SW 1271 (cell line): ENCODE measurements around the gene PAX7.
"Not testable (repeated sequence)": the region's sequence is repeated elsewhere in the genome, so short reads cannot be mapped to it uniquely, and the experiment has no call there.

ENCODE experiments used
- DNase-seq, 2 experiments: peaks; one replicate each; lab custom pipeline; 2025; lab: John Stamatoyannopoulos, UW

PAX7 gene

DNA sequence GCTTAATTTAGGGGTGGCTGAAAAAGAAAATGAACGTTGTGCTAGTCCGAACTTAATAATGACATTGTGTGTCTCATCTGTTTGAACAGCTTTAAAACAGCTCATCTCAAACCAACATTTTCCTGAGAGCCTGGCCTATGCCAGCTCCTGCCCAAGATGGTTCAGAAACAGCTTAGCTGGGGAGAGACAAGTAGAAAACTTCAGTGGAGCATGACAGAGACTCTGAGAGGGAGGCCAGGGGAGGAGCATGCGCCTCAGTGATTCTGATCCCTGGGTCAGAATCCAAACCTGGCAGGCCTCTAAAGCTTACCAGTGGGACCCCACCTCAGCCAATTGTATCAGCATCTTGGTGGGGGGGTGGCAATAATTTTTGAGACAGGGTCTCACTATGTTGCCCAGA lies 129.5 kb downstream of the PAX7 start:
- DNase-seq = no peak

DNA sequence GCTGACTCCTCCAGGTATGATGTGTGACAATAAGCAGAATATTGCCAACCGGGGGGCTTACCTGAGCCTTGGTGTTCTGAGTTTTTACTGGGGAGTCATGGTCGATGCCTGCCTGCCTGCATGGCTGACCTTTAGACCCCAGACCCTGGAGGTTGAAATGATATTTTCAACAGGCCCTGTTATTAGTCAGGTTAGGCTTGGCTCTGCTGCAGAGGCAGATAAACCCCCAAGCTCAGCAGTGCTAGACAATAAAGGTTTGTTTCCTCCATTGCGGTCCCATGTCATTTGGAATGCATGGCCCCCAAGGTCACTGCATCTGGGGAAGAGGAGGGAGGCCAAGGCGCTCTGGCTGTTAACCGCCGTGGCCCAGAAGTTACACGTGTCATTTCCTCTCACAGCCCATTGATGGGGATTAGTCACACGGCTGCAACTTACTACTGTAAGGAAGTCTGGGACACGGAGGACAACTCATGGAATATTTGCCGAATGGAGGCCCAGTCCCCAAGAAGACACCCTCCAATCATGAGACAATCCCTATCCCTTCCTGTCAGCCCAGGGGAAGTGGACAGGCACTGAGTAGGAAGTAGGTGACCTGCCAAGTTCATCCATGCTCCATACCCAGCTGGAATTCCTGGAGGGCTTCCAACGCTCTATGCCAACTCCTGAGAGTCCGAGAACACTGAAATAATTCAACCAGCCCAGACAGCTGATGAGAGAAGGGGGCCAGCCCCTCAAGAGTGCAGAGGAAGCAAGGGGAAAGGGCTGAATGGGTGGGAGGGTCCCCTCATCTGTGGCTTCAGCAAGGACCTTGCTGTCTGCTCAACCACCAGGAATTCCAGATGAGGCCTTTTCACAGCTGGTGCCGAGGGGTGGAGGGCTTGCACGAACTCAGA lies 131.5 kb downstream of the PAX7 start:
- DNase-seq = no peak

DNA sequence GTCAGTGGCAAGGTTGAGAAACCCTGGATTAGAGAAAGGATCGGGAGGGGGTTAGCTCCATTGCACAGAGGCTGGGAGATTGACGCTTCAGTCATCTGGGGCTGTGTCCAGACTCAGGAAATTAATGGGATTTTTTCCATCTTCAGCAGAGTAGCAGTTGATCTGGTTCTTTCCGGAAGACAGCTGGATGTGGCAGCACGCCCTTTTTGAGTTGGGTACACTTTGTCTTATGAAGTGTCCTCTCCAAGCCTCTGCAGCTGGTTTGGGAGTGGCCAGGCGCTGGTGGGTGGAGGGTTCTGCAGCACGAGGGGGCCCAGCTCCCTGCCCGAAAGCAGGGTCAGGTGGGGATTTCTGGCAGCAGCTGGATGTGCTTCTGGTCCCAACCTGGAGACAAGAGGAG lies 133.7 kb downstream of the PAX7 start:
- no peak for DNase-seq

DNA sequence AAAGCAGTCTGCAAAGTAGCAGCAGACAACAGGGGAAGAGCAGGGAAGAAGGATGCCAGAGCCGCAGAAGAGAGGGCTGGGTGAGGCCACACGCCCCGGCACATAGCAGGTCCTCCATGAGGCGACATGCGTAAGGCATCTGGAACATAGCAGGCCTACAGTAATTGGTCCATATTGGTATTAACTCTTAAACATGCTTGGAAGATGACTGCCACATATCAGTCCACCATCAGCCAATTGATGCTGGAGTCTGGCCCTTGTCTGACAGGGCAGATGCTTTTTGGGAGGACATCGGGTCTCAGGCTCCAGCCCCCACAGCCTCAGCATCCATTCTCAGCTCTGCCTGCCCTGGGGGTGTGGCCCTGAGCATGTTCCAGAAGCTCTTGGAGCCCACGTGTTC lies 135.1 kb downstream of the PAX7 start:
- no peak for DNase-seq

DNA sequence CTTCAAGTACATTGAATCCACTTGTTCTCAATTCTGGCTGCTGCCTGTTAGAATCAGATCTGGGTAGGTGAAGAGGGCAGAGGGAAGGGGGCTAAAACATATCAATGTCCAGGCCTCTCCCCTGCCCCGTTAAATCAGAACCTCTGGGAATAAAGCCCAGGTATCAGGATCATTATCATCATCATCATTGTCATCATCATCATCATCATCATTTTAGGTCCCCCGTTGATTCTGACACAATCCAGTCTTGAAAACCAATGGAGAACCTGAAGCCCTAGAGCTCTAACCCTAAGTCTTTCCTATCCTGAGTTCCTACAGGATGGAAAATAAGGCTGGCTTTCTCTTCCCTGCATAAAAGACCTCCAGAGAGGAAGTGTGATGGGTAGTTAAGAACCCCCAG lies 135.7 kb downstream of the PAX7 start:
- no peak for DNase-seq

DNA sequence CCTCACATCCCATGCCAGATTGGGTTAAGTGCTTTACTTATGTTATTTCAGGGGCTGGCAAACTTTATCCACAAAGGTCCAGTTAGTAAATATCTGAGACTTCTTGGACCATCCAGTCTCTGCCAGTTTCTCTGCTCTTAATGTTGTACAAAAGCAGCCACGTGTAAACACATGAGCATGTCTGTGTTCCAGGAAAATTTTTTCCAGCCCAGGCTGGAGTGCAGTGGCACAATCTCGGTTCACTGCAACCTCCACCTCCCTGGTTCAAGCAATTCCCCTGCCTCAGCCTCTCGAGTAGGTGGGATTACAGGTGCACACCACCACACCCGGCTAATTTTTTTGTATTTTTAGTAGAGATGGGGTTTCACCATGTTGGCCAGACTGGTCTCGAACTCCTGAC lies 136.9 kb downstream of the PAX7 start:
- DNase-seq = not testable (repeated sequence)

DNA sequence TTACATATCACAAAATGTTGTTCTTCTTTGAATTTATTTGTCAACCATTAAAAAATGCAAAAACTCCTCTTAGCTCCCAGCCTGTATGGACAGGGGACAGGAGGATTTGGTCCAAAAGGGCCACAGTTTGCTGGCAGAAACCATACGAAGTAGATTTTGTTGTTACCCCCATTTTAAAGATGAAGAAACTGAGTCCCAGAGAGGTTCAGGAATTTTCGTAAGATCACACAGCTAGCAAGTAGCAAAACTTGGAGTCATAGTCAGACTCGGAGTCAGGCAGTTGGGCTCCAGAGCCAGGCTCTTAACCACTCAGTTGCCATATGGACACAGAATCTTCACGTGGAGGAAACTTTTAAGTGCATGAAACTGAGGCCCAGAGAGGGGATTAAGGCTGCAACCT lies 137.4 kb downstream of the PAX7 start:
- no peak for DNase-seq

DNA sequence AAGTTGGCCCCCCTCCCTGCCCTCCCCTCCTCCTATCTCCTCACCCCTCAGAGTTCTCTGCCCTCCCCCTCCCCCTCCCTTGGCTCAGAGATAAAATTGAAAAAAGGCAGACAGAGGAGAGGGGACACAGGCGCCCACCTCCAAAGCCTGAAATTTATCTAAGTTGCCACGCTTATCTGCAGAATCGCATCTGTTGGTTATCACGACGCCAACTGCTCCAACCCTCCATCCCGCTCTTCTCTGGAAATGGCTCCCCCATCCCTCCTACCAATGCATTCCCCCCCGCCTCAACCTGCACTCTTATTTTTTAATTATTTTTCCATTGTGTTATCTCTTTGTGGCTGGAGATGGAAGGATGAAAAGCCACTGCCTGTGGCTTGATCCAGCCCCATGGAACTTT lies 138.5 kb downstream of the PAX7 start:
- DNase-seq = no peak

DNA sequence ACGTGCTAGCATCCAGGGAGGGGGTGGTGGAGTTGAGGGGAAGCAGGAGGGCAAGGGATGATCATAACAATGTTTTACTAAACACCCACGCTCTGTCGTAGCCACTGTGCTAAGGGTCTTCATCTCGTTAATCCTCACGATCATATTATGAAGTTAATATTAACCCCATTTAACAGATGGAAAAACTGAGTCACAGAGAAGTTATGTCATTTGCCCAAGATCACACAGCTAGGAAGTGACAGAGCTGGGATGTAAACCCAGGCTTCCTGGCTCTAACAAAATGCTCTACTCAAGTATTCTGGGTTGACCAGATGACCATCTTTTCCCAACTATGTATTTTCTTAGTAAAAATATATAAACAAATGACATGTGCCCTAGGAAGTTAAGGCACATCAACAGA lies 140.2 kb downstream of the PAX7 start:
- DNase-seq = no peak

DNA sequence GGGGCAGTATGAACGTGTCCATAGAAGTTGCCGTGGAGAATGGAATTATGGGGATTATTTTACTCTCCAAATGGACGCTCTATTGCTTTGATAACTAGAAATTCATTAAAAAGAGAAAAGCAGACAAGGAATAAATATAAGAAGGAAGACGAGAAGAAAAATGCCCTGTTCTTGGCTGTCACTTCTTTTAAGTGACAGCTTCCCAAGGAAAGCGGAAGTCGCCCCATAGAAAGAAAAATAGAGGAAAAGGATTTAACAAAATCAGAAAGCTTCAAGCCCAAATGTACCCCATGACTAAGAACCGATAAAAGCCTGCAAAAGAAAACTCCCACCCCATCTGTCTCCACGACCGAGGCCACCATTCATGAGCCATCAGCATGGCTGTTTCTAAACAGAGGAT lies 143.1 kb downstream of the PAX7 start:
- DNase-seq = no peak

DNA sequence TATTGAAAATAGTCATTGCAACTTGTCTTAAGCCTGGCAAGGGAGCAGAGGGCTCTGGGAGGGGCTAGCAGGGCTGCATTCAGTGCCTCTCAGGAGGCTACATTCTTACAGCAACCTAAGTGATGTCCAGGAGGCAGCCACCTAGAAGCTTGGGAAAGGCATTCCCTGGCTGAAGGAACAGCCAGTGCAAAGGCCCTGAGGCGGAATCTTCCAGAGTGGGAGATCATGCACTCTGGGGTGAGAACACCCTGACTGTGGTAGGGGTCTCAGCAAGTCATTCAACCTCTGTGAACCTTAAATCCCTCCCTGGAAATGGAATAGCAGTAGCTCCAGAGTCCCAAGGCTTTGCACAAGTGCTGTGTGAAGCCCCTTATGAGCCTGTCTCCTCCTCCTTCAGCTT lies 144.7 kb downstream of the PAX7 start:
- no peak for DNase-seq

DNA sequence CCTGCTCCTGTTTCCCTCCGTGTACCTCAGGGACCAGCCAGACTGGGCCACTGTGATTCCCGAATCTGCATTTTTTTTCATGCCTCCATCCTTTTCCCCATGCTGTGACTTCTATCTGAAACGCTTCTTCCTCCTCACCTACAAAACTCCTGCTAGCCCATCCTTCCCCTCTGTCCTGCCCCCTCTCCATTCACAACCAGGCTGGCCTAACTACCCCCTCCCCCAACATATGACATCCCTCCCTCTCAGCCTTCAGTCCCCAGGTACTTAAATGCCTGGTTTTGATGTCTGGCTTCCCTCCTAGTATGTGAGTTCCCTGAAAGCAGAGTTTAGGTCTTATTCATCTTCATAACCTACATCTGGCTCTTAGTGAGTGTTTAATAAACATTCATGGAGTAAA lies 146.1 kb downstream of the PAX7 start:
- DNase-seq = no peak

DNA sequence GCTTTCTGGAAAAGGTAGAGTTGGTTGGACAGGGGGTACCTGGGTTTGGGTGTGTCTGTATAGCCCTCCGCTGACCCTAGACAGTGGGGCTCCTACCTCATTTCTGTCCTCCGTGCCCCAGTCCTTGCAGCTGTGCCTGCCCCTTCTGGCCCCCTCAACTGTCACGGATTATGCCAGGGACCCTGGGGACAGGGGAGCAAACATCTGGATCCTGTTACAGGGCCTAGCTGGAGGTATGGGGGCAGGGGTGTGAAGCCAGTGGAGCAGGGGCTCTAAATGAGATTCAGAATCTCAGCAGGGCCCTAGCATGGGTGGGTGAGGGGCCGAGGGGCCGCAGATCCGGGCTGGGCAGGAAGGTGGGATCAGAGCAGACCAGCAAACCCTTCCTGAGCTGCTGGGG lies 147.8 kb downstream of the PAX7 start:
- DNase-seq = no peak

DNA sequence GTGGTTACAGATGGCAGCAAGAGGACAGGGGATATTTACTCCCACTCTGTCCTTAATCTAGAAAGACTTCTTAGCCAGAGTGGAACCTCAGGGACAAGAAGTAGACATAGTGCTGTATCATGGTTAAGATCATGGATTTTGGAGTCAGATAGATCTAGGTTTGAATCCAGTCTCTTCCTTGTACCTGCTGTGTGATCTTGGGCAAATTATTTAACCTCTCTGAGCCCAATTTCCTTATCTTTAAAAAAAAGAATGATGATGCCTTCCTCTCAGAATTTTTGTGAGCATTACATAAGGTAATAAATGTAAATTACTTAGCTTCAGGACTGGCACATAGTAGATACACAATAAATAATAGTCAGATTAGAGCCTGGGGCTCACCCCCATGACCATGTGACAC lies 150.4 kb downstream of the PAX7 start:
- DNase-seq = no peak

DNA sequence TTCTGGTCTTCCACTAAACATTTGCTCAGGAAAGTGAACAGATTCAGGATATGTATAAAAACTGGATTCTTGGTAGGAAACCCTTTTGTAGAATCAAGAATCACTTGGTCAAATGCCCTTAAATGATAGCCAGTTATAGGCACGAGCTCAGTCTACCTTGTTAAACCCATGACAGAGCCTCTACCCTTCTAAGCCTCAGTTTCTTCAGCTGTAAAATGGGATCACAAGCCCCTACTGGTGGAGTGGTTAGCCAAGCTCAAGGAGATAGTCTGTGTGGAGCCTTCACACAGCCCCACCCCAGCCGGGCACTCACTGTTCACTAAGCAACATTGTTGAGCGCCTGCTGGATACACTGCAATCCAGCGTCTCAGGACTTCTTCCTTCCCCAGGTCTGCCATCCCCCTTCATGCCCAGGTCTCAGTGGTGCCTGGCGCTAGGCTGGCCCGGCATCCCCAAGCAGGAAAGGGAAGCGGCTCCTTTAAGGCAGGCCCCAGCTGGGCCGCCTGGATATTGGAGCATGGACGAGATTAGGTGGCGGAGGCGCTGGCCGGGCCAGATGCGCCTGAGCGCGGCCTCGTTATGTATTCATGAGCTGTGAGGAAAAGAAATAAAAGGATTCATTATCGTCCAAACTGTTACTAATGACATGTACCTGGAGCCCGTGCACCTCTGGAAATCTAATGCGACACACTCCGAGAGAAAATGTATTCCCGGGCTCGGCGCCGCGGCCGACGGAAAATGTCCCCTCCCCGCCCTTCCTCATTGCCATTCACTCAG lies 153.2 kb downstream of the PAX7 start:
- no peak for DNase-seq

DNA sequence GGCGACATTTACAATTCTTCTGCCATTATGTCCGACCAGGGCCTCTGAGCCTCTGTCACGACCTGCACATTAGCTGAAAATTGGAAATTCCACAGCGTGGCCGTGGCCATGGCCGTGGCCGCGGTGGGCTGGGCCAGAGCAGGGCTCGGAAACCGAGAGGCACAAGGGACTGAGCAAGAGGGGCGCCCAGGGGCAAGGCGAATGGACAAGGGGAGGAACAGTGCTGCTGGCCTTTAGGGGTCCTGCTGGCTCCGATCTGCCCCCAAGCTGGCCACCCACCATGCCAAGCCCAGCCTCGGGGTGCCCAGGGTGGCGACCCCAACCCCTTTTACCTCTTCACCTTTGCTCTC lies 153.8 kb downstream of the PAX7 start:
- DNase-seq = no peak

DNA sequence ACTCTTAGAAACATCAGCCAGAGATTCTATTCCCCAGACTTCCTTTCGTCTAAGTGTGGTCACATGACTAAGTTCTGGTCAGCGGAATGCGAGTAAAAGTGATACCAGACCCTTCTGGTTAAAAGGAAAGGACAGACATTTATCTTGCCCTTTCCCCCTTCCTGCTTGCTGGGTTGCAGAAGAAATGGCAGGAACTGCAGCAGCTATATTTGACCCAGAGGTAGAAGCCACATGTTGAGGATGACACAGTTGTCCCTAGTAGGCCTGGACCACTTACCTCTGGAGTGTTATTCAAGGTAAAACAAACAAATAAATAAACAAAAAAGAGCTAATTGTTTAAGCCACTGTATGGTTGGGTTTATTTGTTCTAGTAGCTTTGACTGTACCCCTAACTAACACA lies 155.5 kb downstream of the PAX7 start:
- no peak for DNase-seq

DNA sequence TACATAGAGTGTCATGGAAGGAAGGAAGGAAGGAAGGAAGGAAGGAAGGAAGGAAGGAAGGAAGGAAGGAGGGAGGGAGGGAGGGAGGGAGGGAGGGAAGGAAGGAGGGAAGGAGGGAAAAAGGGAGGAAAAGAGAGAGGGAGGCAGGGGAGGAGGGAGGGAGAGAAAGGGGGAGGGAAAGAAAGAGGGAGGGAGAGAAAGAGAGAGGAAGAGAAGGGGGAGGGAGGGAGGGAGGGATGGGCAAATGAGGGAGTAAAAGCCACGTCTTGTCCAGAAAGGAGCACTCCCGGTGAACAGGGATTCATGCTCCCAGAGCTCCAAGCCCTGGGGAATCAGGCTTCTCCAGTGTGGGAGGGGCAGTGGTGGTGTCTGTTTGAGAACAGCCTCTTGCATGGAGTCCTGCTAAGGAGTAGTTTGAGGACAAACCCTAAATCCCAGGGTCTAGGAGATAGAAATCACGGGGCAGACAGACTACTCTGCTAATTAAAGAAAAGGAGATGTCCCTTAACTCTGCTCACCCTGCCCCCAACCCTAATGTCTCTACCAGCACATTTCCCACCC lies 157.3 kb downstream of the PAX7 start:
- DNase-seq = no peak

DNA sequence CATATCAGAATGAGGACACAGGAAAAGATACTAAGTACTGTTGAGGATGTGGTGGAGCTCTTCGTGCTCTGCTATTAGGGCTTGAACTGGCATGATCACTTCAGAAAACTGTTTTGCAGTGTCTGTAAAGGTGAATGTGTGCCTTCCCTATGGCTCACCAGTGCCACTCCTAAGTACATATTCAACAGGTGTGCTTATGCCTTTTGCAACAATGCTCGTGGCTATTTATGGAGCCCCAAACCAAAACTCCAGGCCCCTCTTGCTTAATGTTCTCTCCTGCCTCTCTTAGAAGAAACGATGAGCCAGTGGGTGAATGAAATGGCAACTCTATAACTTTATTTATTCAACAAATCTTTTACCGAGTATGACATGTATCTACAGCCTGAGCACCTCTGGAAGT lies 158.6 kb downstream of the PAX7 start:
- no peak for DNase-seq

DNA sequence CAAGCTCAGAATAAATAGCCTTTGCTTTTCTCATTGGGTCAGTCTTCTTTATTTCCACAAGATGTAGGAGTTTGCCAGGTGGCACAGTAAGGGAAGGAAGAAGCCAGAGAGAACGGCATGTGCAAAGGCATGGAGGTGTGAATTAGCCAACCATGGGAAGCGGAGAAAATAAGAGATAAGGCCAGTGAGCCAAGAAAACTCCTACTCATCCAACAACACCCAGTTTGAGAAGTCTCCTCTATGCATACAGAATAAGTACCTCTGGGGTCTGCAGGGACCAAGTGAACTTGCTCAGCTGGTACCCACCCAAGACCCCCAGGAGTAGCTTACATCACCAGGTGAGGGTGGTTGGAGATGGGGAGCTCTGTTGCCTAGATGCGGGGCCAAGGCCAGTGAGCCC lies 162.1 kb downstream of the PAX7 start:
- DNase-seq = no peak

DNA sequence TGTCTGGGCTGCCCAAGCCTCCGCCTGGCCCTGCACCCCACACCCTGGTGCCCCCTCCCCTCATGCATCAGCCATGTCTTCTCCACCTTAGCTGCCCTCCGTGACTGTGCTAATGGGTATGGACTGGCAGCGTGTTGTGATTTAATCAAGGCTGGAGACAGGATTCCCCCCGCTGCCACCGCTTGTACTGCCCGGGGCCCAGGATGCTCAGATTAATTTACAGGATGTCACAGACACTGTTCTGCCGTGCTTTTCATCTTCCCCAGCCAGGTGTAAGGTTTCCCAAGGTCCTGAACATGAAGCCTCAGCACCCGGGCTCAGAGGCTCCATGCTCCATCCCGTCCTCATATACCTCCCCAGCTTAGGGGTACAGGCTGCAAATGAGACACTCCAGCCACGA lies 162.5 kb downstream of the PAX7 start:
- DNase-seq = no peak

DNA sequence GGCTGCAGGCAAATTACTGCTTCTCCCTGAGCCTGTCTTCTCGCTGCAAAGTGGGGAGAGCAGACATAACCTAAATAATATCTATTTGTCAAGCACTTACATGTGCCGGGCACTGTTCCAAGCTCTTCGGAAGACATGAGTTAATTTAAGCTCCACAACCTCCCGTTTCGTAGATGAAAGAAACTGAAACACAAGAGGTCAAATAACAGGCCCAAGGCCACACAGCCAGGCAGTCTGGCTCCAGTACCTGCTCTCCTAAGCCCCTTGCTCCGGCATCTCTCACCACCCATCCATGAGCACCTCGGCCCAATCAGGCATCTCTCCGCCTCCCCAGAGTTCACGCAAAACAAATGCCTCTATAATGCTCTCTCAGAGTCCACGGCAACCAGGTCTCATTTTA lies 163.4 kb downstream of the PAX7 start:
- no peak for DNase-seq

DNA sequence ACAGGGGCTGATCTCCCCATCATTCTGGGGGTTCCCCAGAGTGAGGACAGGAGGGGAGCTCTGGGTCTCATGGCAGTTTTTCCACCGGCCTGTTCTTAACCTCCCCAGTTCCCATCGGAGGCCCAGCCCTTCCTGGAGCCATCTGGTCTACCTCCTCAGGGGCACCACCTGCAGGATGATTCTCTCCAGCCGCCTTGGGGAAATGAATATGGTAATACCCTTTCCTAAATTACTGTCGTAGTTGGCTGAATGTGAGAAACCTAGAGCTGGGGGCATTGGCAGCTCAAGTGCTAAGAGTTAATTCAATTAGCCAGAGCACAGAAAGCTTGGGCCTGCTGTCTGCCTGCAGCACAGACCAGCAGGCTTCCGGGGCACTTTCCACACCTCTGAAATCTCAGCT lies 163.9 kb downstream of the PAX7 start:
- no peak for DNase-seq
